ENCODE measurements around the gene RNF227.
"Not testable (repeated sequence)": the region's sequence is repeated elsewhere in the genome, so short reads cannot be mapped to it uniquely, and the experiment has no call there.

The RNF227 gene

DNA sequence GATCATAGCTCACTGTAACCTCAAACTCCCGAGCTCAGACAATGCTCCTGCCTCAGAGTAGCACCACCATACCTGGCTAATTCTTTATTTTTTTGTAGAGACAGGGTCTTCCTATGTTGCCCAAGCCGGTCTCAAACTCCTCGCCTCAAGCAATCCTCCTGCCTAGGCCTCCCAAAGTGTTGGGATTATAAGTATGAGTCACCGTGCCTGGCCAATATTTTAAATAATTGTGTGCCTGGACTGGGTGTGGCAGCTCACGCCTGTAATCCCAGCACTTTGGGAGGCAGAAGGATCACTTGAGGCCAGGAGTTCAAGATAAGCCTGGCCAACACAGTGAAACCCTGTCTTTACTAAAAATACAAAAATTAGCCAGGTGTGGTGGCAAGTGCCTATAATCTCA is 51.7 kb downstream of the RNF227 start:
- not testable (repeated sequence) for DNase-seq (ENCODE audit: low read depth)
